PFSK-1 (cell line): ENCODE measurements around the gene EPN3.

Source experiments
- FOXP2 ChIP-seq: optimal IDR thresholded peaks from 2 replicates; pipeline ENCODE3; 2011; ENCODE audit warnings: borderline replicate concordance, control low read depth, inconsistent platforms; ENCODE audit not compliant: insufficient read depth; ENCODE audit errors: extremely low read length, extremely low read depth
- POLR2AphosphoS5 ChIP-seq: IDR thresholded peaks from 2 replicates; pipeline ENCODE4 v1.6.1; 2012; ENCODE audit warnings: low read depth, mild to moderate bottlenecking, control low read depth, low read length, moderate library complexity
- SIN3A ChIP-seq: IDR thresholded peaks from 2 replicates; pipeline ENCODE4 v1.6.1; 2012; ENCODE audit warnings: mild to moderate bottlenecking, low read length, moderate library complexity, borderline replicate concordance; ENCODE audit not compliant: insufficient read depth
- TAF1 ChIP-seq: IDR thresholded peaks from 2 replicates; pipeline ENCODE4 v1.6.1; 2012; ENCODE audit warnings: low read length, control low read depth, borderline replicate concordance; ENCODE audit not compliant: insufficient read depth
- TF ChIP-seq, protein P1 (sequence below), 2 experiments: IDR thresholded peaks; 2 replicates each; pipeline versions ENCODE4 v1.6.1 to v1.8.0; 2011 to 2012; ENCODE audit warnings: low read depth in 2 of 2, low read length in 2 of 2, control low read depth in 1 of 2, inconsistent platforms in 1 of 2, mild to moderate bottlenecking in 1 of 2, moderate library complexity in 1 of 2; ENCODE audit not compliant: insufficient read depth in 1 of 2

DNA sequence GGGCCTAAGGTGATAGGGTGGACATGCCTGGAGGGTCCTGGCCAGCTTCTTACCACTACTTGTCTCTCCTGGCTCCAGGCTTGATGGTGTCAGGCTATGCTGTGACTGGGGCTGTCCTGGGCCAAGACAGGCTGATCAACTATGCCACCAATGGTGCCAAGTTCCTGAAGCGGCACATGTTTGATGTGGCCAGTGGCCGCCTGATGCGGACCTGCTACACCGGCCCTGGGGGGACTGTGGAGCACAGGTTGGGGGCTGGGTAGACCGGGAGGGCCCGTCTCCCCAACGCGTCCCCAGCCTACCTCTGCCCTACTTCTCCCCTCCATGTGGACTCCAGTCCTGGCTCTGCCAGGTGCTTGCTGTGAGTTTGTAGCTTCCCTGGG is 18.9 kb downstream of the EPN3 start:
- TF ChIP-seq, protein P1, sequence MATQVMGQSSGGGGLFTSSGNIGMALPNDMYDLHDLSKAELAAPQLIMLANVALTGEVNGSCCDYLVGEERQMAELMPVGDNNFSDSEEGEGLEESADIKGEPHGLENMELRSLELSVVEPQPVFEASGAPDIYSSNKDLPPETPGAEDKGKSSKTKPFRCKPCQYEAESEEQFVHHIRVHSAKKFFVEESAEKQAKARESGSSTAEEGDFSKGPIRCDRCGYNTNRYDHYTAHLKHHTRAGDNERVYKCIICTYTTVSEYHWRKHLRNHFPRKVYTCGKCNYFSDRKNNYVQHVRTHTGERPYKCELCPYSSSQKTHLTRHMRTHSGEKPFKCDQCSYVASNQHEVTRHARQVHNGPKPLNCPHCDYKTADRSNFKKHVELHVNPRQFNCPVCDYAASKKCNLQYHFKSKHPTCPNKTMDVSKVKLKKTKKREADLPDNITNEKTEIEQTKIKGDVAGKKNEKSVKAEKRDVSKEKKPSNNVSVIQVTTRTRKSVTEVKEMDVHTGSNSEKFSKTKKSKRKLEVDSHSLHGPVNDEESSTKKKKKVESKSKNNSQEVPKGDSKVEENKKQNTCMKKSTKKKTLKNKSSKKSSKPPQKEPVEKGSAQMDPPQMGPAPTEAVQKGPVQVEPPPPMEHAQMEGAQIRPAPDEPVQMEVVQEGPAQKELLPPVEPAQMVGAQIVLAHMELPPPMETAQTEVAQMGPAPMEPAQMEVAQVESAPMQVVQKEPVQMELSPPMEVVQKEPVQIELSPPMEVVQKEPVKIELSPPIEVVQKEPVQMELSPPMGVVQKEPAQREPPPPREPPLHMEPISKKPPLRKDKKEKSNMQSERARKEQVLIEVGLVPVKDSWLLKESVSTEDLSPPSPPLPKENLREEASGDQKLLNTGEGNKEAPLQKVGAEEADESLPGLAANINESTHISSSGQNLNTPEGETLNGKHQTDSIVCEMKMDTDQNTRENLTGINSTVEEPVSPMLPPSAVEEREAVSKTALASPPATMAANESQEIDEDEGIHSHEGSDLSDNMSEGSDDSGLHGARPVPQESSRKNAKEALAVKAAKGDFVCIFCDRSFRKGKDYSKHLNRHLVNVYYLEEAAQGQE (IDR thresholded peaks at IDR 0.05; ENCODE audit: insufficient read depth in 1 of 2, low read depth in 2 of 2, low read length in 2 of 2) = no peak
- TF ChIP-seq POLR2AphosphoS5 = no peak
- no peak for TF ChIP-seq TAF1
- TF ChIP-seq SIN3A = no peak
- TF ChIP-seq FOXP2 = no peak
